Mesendoderm (in vitro differentiated cells): ENCODE results near the gene ADORA2B.
"Not testable (repeated sequence)": the region's sequence is repeated elsewhere in the genome, so short reads cannot be mapped to it uniquely, and the experiment has no call there.

Source experiments
- DNase-seq: peaks from one replicate; pipeline ENCODE4 v3.0.0; 2013
- H2AK5ac ChIP-seq: 2 replicates; pipeline ENCODE4 v1.6.1; 2013; ENCODE audit warnings: low read length, inconsistent platforms
- H2BK120ac ChIP-seq: 2 replicates; pipeline ENCODE4 v1.6.1; 2013; ENCODE audit warnings: low read depth, mild to moderate bottlenecking, low read length, moderate library complexity, mixed read lengths
- H2BK15ac ChIP-seq: replicated peaks from 2 replicates; pipeline ENCODE4 v1.6.1; 2013; ENCODE audit warnings: low read depth, mild to moderate bottlenecking, moderate library complexity
- H2BK5ac ChIP-seq: 2 replicates; pipeline ENCODE4 v1.6.1; 2013; ENCODE audit warnings: low read length, inconsistent platforms
- H3K18ac ChIP-seq: 2 replicates; pipeline ENCODE4 v1.6.1; 2013; ENCODE audit warnings: mild to moderate bottlenecking, low read length, mixed read lengths
- H3K23ac ChIP-seq: one replicate; pipeline ENCODE4 v1.6.1; 2013; ENCODE audit warnings: low read length
- H3K27ac ChIP-seq: 2 replicates; pipeline ENCODE4 v1.5.1; 2013; ENCODE audit warnings: low read depth, mild to moderate bottlenecking, inconsistent platforms, low read length, moderate library complexity
- H3K27me3 ChIP-seq: 2 replicates; pipeline ENCODE4 v1.6.1; 2013; ENCODE audit warnings: low read length, control low read depth, mild to moderate bottlenecking, inconsistent platforms; ENCODE audit not compliant: insufficient read depth, poor library complexity
- H3K36me3 ChIP-seq: 2 replicates; pipeline ENCODE4 v1.6.1; 2013; ENCODE audit warnings: low read length, inconsistent platforms; ENCODE audit not compliant: control insufficient read depth, insufficient read depth
- H3K4ac ChIP-seq: one replicate; pipeline ENCODE4 v1.6.1; 2013; ENCODE audit warnings: low read depth, mild to moderate bottlenecking, low read length, moderate library complexity
- H3K4me1 ChIP-seq: 2 replicates; pipeline ENCODE4 v1.6.1; 2013; ENCODE audit warnings: low read depth, low read length, inconsistent platforms; ENCODE audit not compliant: control insufficient read depth
- H3K4me2 ChIP-seq: 2 replicates; pipeline ENCODE4 v1.6.1; 2013; ENCODE audit warnings: low read length
- H3K4me3 ChIP-seq: 2 replicates; pipeline ENCODE4 v1.5.1; 2013; ENCODE audit warnings: mild to moderate bottlenecking, low read length
- H3K56ac ChIP-seq: one replicate; pipeline ENCODE4 v1.6.1; 2013; ENCODE audit warnings: low read length
- H3K79me1 ChIP-seq: 2 replicates; pipeline ENCODE4 v1.6.1; 2013; ENCODE audit warnings: low read length, inconsistent platforms
- H3K79me2 ChIP-seq: 2 replicates; pipeline ENCODE4 v1.6.1; 2013; ENCODE audit warnings: mild to moderate bottlenecking, low read length; ENCODE audit not compliant: control insufficient read depth, insufficient read depth
- H3K9ac ChIP-seq: 2 replicates; pipeline ENCODE4 v1.6.1; 2013; ENCODE audit warnings: low read length, inconsistent platforms
- H4K5ac ChIP-seq: one replicate; pipeline ENCODE4 v1.6.1; 2013; ENCODE audit warnings: low read length
- H4K8ac ChIP-seq: one replicate; pipeline ENCODE4 v1.6.1; 2013; ENCODE audit warnings: low read depth, mild to moderate bottlenecking, control low read depth, low read length, moderate library complexity
- WGBS: extraction: QIAGEN DNeasy Blood & Tissue Kit; methylation state at CpG from one replicate; pipeline ENCODE4 v1.1.7; 2013; ENCODE audit warnings: low lambda C conversion rate, missing lambda C conversion rate; ENCODE audit not compliant: insufficient coverage; ENCODE audit errors: extremely low coverage; 5-methylcytosine and 5-hydroxymethylcytosine counted together

Gene ADORA2B

DNA sequence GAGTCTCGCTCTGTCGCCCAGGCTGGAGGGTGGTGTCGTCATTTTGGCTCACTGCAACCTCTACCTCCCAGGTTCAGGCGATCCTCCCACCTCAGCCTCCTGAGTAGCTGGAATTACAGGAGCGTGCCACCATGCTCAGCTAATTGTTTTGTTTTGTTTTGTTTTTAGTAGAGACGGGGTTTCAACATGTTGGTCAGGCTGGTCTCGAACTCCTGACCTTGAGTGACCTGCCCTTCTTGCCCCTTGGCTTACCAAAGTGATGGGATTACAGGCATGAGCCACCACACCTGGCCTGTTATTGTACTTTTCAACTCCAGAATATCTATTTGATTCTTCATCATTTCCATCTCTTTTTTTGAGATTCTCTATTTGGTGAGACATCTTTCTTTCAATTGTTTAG lies 9.0 kb upstream of the ADORA2B start:
- no peak overlapping the region for H3K4ac ChIP-seq
- whole genome bisulfite sequencing: no CpG with 5 or more reads among the region's 7 CpGs

DNA sequence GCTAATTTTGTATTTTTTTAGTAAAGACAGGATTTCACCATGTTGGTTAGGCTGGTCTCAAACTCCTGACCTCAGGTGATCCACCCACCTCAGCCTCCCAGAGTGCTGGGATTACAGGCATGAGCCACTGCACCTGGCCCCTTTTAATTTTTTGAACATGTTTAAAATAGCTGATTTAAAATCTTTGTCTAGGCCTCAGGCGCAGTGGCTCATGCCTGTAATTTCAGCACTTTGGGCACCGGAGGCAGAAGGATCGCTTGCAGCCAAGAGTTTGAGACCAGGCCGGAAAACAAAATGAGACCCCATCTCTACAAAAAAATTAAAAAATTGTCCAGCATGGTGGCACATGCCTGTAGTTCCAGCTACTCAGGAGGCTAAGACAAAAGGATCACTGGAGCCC lies 8.4 kb upstream of the ADORA2B start:
- H3K9ac ChIP-seq, H3K18ac ChIP-seq, H2BK120ac ChIP-seq, H3K56ac ChIP-seq, H3K4me3 ChIP-seq, H3K79me2 ChIP-seq, H2AK5ac ChIP-seq, DNase-seq, H4K8ac ChIP-seq, H3K27me3 ChIP-seq, H3K36me3 ChIP-seq, H3K4me1 ChIP-seq, H3K4ac ChIP-seq, H3K27ac ChIP-seq, H4K5ac ChIP-seq, H3K23ac ChIP-seq, H2BK5ac ChIP-seq, H2BK15ac ChIP-seq, H3K79me1 ChIP-seq, H3K4me2 ChIP-seq: not testable (repeated sequence)
- no CpG with 5 or more reads among the region's 4 CpGs for WGBS

More for the DNA sequence above, 9.0 kb upstream of the ADORA2B start:
- H3K27ac ChIP-seq: no peak overlapping the region
- no peaks in the 10 kb centered on the region for H3K79me1 ChIP-seq
- no peaks in the 10 kb centered on the region for H3K27me3 ChIP-seq
- no peak overlapping the region for H3K9ac ChIP-seq
- H2BK120ac ChIP-seq: no peak overlapping the region
- no peak overlapping the region for H3K4me2 ChIP-seq
- H3K18ac ChIP-seq: no peak overlapping the region
- no peak overlapping the region for H2BK5ac ChIP-seq
- H3K4me1 ChIP-seq: no peaks in the 10 kb centered on the region
- no peak overlapping the region for H2BK15ac ChIP-seq
- H3K36me3 ChIP-seq: no peaks in the 10 kb centered on the region
- no peak overlapping the region for H3K23ac ChIP-seq
- no peak overlapping the region for H2AK5ac ChIP-seq
- H3K4me3 ChIP-seq: no peak overlapping the region
- no peak overlapping the region for H3K56ac ChIP-seq
- no peaks in the 10 kb centered on the region for H3K79me2 ChIP-seq
- H4K8ac ChIP-seq: no peak overlapping the region
- no peak overlapping the region for H4K5ac ChIP-seq
- DNase-seq: no peak

DNA sequence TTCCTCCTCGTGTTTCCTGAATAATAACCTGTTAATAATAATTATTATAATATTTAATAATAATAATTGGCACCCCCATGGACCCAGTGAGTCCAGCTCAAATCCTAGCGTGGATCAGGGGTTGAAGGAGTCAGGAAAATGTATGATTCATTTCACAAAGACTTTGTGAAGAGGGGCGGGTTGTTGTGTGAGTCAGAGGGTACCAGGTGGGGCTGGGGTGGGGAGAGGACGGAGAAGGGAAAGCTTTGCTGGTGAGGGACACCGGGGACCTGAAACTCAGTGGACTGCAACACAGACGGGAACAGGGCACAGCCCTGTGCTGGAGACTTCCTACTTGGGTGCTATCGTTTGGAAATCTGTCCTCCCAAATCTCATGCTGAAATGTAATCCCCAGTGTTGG lies 3.1 kb upstream of the ADORA2B start:
- Histone ChIP-seq H3K4ac (no peak overlapping the region), H3K4me1 (no peaks in the 10 kb centered on the region), H4K8ac (no peak overlapping the region), H3K79me1 (no peaks in the 10 kb centered on the region), H2AK5ac (no peak overlapping the region), H3K27ac (no peak overlapping the region), H2BK15ac (no peak overlapping the region), H3K4me3 (no peak overlapping the region), H3K27me3 (peaks cover 5% of the 10 kb centered on the region), H3K9ac (no peak overlapping the region), H3K79me2 (no peaks in the 10 kb centered on the region), H3K36me3 (no peaks in the 10 kb centered on the region), H2BK5ac (no peak overlapping the region), H3K23ac (no peak overlapping the region), H3K56ac (no peak overlapping the region), H3K18ac (no peak overlapping the region), H3K4me2 (no peak overlapping the region), H2BK120ac (no peak overlapping the region), H4K5ac (no peak overlapping the region)
- no CpG with 5 or more reads among the region's 7 CpGs for WGBS
- no peak for DNase-seq

DNA sequence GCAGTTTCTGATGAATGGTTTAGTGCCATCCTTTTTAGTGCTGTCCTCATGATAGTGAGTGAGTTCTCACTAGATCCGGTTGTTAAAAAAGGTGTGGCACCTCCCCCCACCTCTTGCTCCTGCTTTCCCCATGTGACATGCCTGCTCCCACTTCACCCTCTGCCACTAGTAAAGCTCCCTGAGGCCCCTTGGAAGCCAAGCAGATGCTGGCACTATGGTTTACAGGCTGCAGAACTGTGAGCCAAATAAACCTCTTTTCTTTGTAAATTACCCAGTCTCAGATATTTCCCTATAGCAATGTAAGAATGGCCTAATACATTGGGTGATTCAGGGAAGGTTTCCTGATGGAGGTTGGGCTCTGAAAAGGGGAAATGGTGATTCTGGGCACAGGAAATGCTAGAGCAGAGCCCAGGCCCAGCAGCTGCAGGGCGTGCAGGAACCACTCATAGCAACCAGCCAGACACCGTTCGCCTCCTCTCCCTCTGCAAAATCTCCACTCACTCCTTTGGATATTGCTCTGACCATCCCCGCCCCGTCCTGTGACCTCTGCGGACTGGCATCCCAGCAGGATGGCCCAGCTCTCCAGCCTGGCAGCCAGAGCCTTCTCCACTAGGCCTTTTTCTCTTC lies 2.6 kb upstream of the ADORA2B start:
- Histone ChIP-seq H3K56ac (no peak overlapping the region), H3K27me3 (peaks cover 5% of the 10 kb centered on the region), H4K5ac (no peak overlapping the region), H4K8ac (no peak overlapping the region), H3K27ac (no peak overlapping the region), H3K36me3 (no peaks in the 10 kb centered on the region), H3K4me2 (no peak overlapping the region), H3K79me2 (no peaks in the 10 kb centered on the region), H2BK5ac (no peak overlapping the region), H3K18ac (no peak overlapping the region), H3K23ac (no peak overlapping the region), H3K4me3 (no peak overlapping the region), H3K4ac (no peak overlapping the region), H3K9ac (no peak overlapping the region), H2BK15ac (no peak overlapping the region), H2BK120ac (no peak overlapping the region), H3K79me1 (no peaks in the 10 kb centered on the region), H2AK5ac (no peak overlapping the region), H3K4me1 (no peaks in the 10 kb centered on the region)
- WGBS: no CpG with 5 or more reads among the region's 7 CpGs
- DNase-seq: no peak

DNA sequence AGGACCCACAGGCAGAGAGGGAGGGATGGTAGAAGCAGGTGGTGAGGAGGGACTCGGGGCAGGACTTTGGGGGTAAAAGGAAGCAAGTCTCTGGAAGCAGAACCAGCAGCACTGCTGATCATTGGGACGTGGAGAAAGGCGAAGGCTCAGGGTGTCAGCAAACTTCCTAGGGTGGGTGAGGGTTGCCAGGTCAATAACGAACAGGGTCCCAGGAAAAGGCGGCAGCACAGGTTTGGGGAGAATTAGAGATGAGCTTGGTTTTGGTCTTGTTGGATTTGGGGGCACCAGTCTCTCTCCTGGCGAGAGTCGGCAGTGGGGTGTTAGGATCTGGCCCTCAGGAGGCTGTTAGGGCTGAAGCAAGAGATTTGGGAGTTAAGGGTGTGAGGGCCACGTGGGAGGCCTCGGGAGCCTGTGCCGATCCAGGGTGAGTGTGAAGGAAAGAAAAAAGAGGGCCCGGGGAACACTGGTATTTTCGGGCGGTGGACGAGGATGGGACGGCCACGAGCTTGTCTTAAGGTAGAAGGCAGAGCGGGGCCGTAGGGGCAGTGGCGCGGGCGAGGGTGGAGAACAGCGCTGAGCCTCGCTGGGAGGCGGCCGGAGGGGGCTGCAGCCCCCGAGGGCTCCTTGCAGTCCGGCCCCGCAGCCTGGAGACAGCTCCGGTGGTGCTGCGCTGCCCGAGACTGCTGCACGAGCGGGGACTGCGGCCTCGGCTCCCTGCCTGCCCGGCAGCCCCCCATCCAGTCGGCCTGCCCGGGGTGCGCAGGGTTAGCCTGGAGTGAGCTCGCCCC lies 765 bp upstream of the ADORA2B start:
- H3K79me1 ChIP-seq: no peaks in the 10 kb centered on the region
- no peaks in the 10 kb centered on the region for H3K36me3 ChIP-seq
- no peak overlapping the region for H4K5ac ChIP-seq
- H3K18ac ChIP-seq: peak overlapping the region; percentile 71
- peak overlapping the region; percentile 93 for H3K4me2 ChIP-seq
- H3K27me3 ChIP-seq: peaks cover 5% of the 10 kb centered on the region
- H2BK5ac ChIP-seq: no peak overlapping the region
- no CpG with 5 or more reads among the region's 40 CpGs for WGBS
- H2BK120ac ChIP-seq: no peak overlapping the region
- peak overlapping the region; percentile 35 for H3K23ac ChIP-seq
- no peak overlapping the region for H3K4ac ChIP-seq
- no peaks in the 10 kb centered on the region for H3K4me1 ChIP-seq
- peak overlapping the region; percentile 37 for H3K4me3 ChIP-seq
- no peak overlapping the region for H3K27ac ChIP-seq
- no peaks in the 10 kb centered on the region for H3K79me2 ChIP-seq
- H3K9ac ChIP-seq: peak overlapping the region; percentile 57
- no peak overlapping the region for H2BK15ac ChIP-seq
- H2AK5ac ChIP-seq: no peak overlapping the region
- peak overlapping the region; percentile 87 for H3K56ac ChIP-seq
- DNase-seq: peak; percentile 46
- H4K8ac ChIP-seq: no peak overlapping the region
